K562 (cell line): ENCODE data around the gene CXCL12. TPM values are rescaled to one million over a fixed set of nuclear protein-coding genes. Genes with fewer than 3 reads are reported as not detected.

ENCODE experiments used
- ATAC-seq: fragments of 200-7000 bp; cut with Tn5 transposase; 3 replicates; pipeline ENCODE4 v1.9.1; 2020; ENCODE audit warnings: moderate library complexity
- Bru-seq: library from RNA; stranded (reverse); fragments of 400-500 nt; gene quantifications from one replicate; lab custom pipeline; 2021; lab: Mats Ljungman, UMichigan
- BruChase-seq, 2 experiments: library from RNA; stranded (reverse); fragments of 400-500 nt; gene quantifications; one replicate each; lab custom pipeline; 2021; lab: Mats Ljungman, UMichigan
- BruUV-seq: library from RNA; stranded (reverse); fragments of 400-500 nt; replicated peaks from 2 replicates; lab custom pipeline; 2021; lab: Mats Ljungman, UMichigan
- CTCF ChIA-PET: fragments of 300-600 bp; formaldehyde crosslinking; extraction: SDS; loops from one replicate; lab custom pipeline; 2021; ENCODE audit warnings: low intra/inter-chr PET ratio; lab: Yijun Ruan, JAX
- POLR2A ChIA-PET: fragments of 300-600, 350-650 bp; sonication (Branson Sonifier 250); formaldehyde crosslinking; extraction: SDS; loops from one replicate; lab custom pipeline; 2021; ENCODE audit warnings: antibody characterized with exemption, inconsistent platforms; lab: Yijun Ruan, JAX
- DNase-seq, 4 experiments: peaks; one replicate each; pipeline versions ENCODE4 v3.0.0 to v3.0.0-alpha.2; 2011 to 2018; ENCODE audit warnings: low spot score in 3 of 4, mixed read lengths in 3 of 4; ENCODE audit errors: extremely low read depth in 1 of 4
- FAIRE-seq: peaks from 2 replicates; lab custom pipeline; 2011; peaks lifted over from hg19 to GRCh38; lab: Jason Lieb, UNC
- H2AFZ ChIP-seq: 2 replicates; pipeline ENCODE4 v1.6.0; 2011; ENCODE audit warnings: low read depth, low read length, control low read depth, inconsistent platforms
- H3K27ac ChIP-seq: fragments of 200-600 bp; 3 replicates; pipeline ENCODE4 v1.8.0; 2011; ENCODE audit warnings: low read depth, mild to moderate bottlenecking, control low read depth, inconsistent platforms, low read length, moderate library complexity, mixed read lengths; ENCODE audit errors: extremely low read depth
- H3K27me3 ChIP-seq, 2 experiments: fragments of 300-600 bp in 1 of 2; 2 replicates in 1 of 2; 3 replicates in 1 of 2; pipeline versions ENCODE4 v1.6.0 to v1.8.0; 2011; ENCODE audit warnings: inconsistent platforms in 2 of 2, low read length in 2 of 2, mild to moderate bottlenecking in 1 of 2, mixed read lengths in 1 of 2, moderate library complexity in 1 of 2; ENCODE audit not compliant: control insufficient read depth in 2 of 2, insufficient read depth in 2 of 2
- H3K36me3 ChIP-seq: fragments of 300-600 bp; 3 replicates; pipeline ENCODE4 v1.8.0; 2011; ENCODE audit warnings: mild to moderate bottlenecking, low read length, inconsistent platforms; ENCODE audit not compliant: control insufficient read depth, insufficient read depth
- H3K4me1 ChIP-seq, 2 experiments: fragments of 200-600 bp in 1 of 2; replicated peaks in 1 of 2; 2 replicates in 1 of 2; 3 replicates in 1 of 2; pipeline versions ENCODE4 v1.5.1 to v1.8.0; 2011; ENCODE audit warnings: inconsistent platforms in 2 of 2, low read length in 2 of 2, mild to moderate bottlenecking in 1 of 2, mixed read lengths in 1 of 2, moderate library complexity in 1 of 2; ENCODE audit not compliant: control insufficient read depth in 2 of 2, insufficient read depth in 2 of 2
- H3K4me2 ChIP-seq: 2 replicates; pipeline ENCODE4 v1.6.1; 2011; ENCODE audit warnings: low read length, control low read depth, inconsistent platforms, mixed read lengths; ENCODE audit not compliant: insufficient read depth
- H3K4me3 ChIP-seq: fragments of 200-600 bp; sonication (generic), shearing (Covaris generic); 2 replicates; pipeline ENCODE4 v1.5.1; 2016; ENCODE audit warnings: control low read depth, inconsistent platforms
- H3K79me2 ChIP-seq: fragments of 200-600 bp; 3 replicates; pipeline ENCODE4 v1.8.0; 2011; ENCODE audit warnings: low read length, inconsistent platforms; ENCODE audit not compliant: control insufficient read depth, insufficient read depth
- H3K9ac ChIP-seq, 2 experiments: 2 replicates each; pipeline versions ENCODE4 v1.6.0 to v1.6.1; 2011; ENCODE audit warnings: low read depth in 2 of 2, low read length in 2 of 2, control low read depth in 1 of 2, inconsistent platforms in 1 of 2, mild to moderate bottlenecking in 1 of 2, mixed read lengths in 1 of 2; ENCODE audit not compliant: insufficient read depth in 1 of 2
- H3K9me1 ChIP-seq: one replicate; pipeline ENCODE4 v1.6.0; 2011; ENCODE audit warnings: inconsistent platforms, mild to moderate bottlenecking, low read length, moderate library complexity; ENCODE audit not compliant: control insufficient read depth, insufficient read depth
- H3K9me3 ChIP-seq: replicated peaks from 2 replicates; pipeline ENCODE4 v1.5.1; 2011; ENCODE audit warnings: low read depth, low read length, inconsistent platforms; ENCODE audit not compliant: control insufficient read depth, insufficient read depth
- H4K20me1 ChIP-seq: replicated peaks from 2 replicates; pipeline ENCODE4 v1.6.1; 2011; ENCODE audit warnings: low read length, inconsistent platforms, mixed read lengths; ENCODE audit not compliant: control insufficient read depth, insufficient read depth
- KDM1A ChIP-seq, 2 experiments: fragments of 450-650 bp; IDR thresholded peaks; 2 replicates each; pipeline ENCODE4 v1.6.1; 2016; ENCODE audit warnings: mild to moderate bottlenecking in 2 of 2
- whole genome bisulfite sequencing: fragments of 100-300 bp; shearing (Covaris generic); methylation state at CpG from one replicate; pipeline ENCODE4 v1.1.6; 2016; ENCODE audit warnings: low coverage, mixed read lengths; ENCODE audit not compliant: insufficient coverage; ENCODE audit errors: missing lambda C conversion rate; 5-methylcytosine and 5-hydroxymethylcytosine counted together
- in situ Hi-C: fragments of 300-500 bp; cut with MboI; formaldehyde crosslinking; loops from 4 replicates; pipeline ENCODE4 v1.15.0; 2018; ENCODE audit warnings: inconsistent platforms, mixed read lengths
- intact Hi-C: fragments of 100-400 bp; cut with micrococcal nuclease; formaldehyde crosslinking; loops from 2 replicates; pipeline ENCODE4 v1.14.2; 2022
- long read RNA-seq, 3 experiments: library from polyadenylated mRNA in 2 of 3; library from RNA in 1 of 3; unstranded in 2 of 3; stranded (forward) in 1 of 3; transcript quantifications; one replicate each; pipeline ENCODE4 v2.0.0, GENCODE V29; 2019 to 2022
- polyA minus RNA-seq, 3 experiments: library from RNA; depleted of rRNA, polyadenylated mRNA; stranded (reverse); fragments of >200 nt; gene quantifications; 2 replicates each; pipeline ENCODE4 v1.2.3, GENCODE V29; 2011
- polyA plus RNA-seq, 8 experiments: library from polyadenylated mRNA; depleted of rRNA in 4 of 8; stranded (reverse) in 5 of 8; unstranded in 3 of 8; fragments of >200 nt; fragmentation: Nextera tagmentation in 2 of 8; fragmentation: Illumina TruSeq in 1 of 8; extraction: Ambion mirVana in 2 of 8; extraction: Trizol in 1 of 8; gene quantifications; 2 replicates each; pipeline versions ENCODE4 v1.2.1 to v1.2.3, GENCODE V29; 2011 to 2014; ENCODE audit warnings: inconsistent platforms in 1 of 8, missing spikeins in 1 of 8
- total RNA-seq, 7 experiments: library from RNA; depleted of rRNA in 6 of 7; stranded (reverse); fragments of >200 nt in 6 of 7; fragmentation: Illumina TruSeq in 2 of 7; extraction: Trizol in 2 of 7; gene quantifications; 2 replicates each; pipeline versions ENCODE4 v1.2.1 to v1.2.3, GENCODE V29; 2011 to 2021; ENCODE audit warnings: low replicate concordance in 1 of 7

The CXCL12 gene
- not detected in 2 replicates for total RNA-seq (2011; cell fraction: chromatin; rRNA removed; ENCODE audit: low replicate concordance)
- total RNA-seq (2011; cell fraction: nucleolus; rRNA removed) = not detected in 2 replicates
- not detected in 2 replicates for total RNA-seq (2011; cell fraction: nucleoplasm; rRNA removed)
- total RNA-seq (2014; rRNA removed) (not detected in 2 replicates), total RNA-seq (2014; rRNA removed; fragmentation: Illumina TruSeq; extraction: Trizol) (not detected in 2 replicates), total RNA-seq (2015; rRNA removed; fragmentation: Illumina TruSeq; extraction: Trizol) (not detected in 2 replicates), total RNA-seq (2021) (0.18 and 0.49 TPM in 2 replicates), polyA plus RNA-seq (2011; rRNA removed) (not detected in 2 replicates), polyA plus RNA-seq (2014; fragmentation: Illumina TruSeq; extraction: Trizol) (not detected in 2 replicates), polyA plus RNA-seq (2014; fragmentation: Nextera tagmentation; extraction: Ambion mirVana) (not detected), polyA plus RNA-seq (2014; rRNA removed) (not detected in 2 replicates), polyA minus RNA-seq (2011; rRNA and poly(A)+ RNA removed) (not detected in 2 replicates), Bru-seq, nascent RNA (not detected), BruChase-seq, experiment 1, labeled RNA remaining after a 2-hour chase (not detected), BruChase-seq, experiment 2, labeled RNA remaining after a 6-hour chase (not detected)
- not detected in 2 replicates for polyA plus RNA-seq (2011; cell fraction: cytosol; rRNA removed)
- not detected in 2 replicates for polyA plus RNA-seq (2011; cell fraction: nucleus; rRNA removed)
- polyA plus RNA-seq (2012) = not detected in 2 replicates
- not detected in 2 replicates for polyA minus RNA-seq (2011; cell fraction: cytosol; rRNA and poly(A)+ RNA removed)
- not detected in 2 replicates for polyA minus RNA-seq (2011; cell fraction: nucleus; rRNA and poly(A)+ RNA removed)
- long read RNA-seq, experiment 1 = 0 reads
- long read RNA-seq, experiment 2 = 0 reads
- long read RNA-seq, experiment 3 = 0 reads

DNA sequence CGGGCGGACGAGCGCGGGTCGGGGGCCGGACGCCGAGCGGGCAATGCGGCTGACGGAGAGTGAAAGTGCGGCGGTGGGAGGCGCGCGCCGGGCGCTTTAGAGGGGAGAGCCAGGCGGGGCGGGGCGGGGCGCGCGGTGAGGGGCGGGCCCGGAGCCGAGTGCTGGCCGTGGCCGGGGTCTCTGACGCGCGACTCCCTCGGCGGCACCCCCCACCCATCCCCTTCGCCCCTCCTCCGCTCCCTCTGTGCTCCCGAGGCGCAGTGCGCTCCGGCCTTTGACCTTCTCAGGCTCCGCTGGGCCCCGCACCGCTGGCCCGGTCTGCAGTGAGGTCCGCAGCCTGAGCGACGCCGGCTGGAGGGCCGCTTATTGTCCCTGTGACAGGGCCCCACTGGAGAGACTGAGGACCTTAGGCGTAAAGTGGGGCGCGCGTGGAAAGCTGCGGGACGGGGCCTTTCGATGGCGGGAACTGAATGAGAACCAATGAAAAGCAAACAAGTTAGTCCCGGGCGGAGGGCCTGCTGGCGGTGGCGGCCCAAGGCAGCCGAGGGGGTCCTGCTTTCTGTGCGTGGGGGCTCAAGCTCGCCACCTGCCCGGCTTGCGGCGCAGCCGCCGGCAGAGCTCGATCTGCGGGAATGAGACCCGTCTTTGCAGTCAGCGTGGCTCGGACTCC is at the start of gene CXCL12:
Gene CXCL12, minus strand, starts transcription at position 72 of the 670 bp plus-strand sequence. CDS start 92 bp downstream, outside the sequence.
- no peaks in the 10 kb centered on the region for H3K79me2 ChIP-seq
- H3K36me3 ChIP-seq = no peaks in the 10 kb centered on the region
- DNase-seq = no peak
- WGBS = 23% methylated on average over 33 of the region's 75 CpGs
- no peak for FAIRE-seq
- no peak within 1 kb of the TSS for H3K9ac ChIP-seq
- ChIA-PET POLR2A (interaction anchor here (0.7 kb wide), 1 partner anchor 452 kb away, joined by 4 read pairs; no protein-coding TSS in a partner anchor), CTCF (no interaction called here)
- no peak within 1 kb of the TSS for H2AFZ ChIP-seq
- no peak within 1 kb of the TSS for H3K4me3 ChIP-seq
- TF ChIP-seq KDM1A (IDR thresholded peaks at IDR 0.05) = no peak
- H3K4me2 ChIP-seq = no peak within 1 kb of the TSS
- ATAC-seq = no peak
- peaks cover 7% of the 10 kb centered on the region for H4K20me1 ChIP-seq
- H3K9me1 ChIP-seq = no peaks in the 10 kb centered on the region
- peaks cover 0 to 21% of the 10 kb centered on the region in 2 experiments; a peak in 2 of 5 replicates for H3K4me1 ChIP-seq
- H3K27ac ChIP-seq = no peak within 1 kb of the TSS
- intact Hi-C loops (loop anchor here (5.0 kb wide), 2 partner anchors 472 to 693 kb away; no protein-coding TSS in a partner anchor), in situ Hi-C loops (loop anchor here (5.0 kb wide), 1 partner anchor 713 kb away; no protein-coding TSS in a partner anchor)
- H3K27me3 ChIP-seq = peaks cover 22 to 59% of the 10 kb centered on the region in 2 experiments; a peak in 4 of 5 replicates
- no peaks in the 10 kb centered on the region for H3K9me3 ChIP-seq
- no TSS peak for BruUV-seq
